H54 (cell line): ENCODE data around the gene UNC5B.

Experiments used
- DNase-seq: peaks from one replicate; pipeline ENCODE4 v3.0.0; 2011; ENCODE audit warnings: low spot score, mixed read lengths; ENCODE audit not compliant: insufficient read length
- FAIRE-seq: peaks from 3 replicates; lab custom pipeline; 2011; peaks lifted over from hg19 to GRCh38; lab: Jason Lieb, UNC
- POLR2A ChIP-seq: IDR thresholded peaks from 2 replicates; pipeline ENCODE4 v1.6.1; 2011; ENCODE audit warnings: low read depth, mild to moderate bottlenecking, low read length

The UNC5B gene

DNA sequence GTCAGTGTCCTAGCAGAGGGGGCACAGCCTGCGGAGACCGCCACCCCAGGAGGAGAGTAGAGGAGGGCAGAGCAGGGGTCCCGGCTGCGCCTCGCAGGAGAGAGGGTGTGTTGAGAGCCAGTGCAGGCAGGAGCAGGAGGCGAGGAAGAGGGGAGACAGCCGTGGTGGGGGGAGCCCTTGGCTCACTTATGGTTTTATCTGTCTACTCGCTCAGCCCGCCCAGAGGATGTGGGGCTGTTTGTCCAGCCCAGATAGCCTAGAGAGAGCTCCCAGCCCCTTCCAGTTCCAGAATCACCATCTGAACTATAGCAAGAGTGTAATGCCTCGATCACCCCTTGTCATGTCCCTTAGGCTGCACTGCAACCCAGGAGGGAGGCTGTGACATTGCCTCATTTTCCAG lies 133.3 kb downstream of the UNC5B start:
- FAIRE-seq (no peak), DNase-seq (no peak)
- TF ChIP-seq POLR2A = no peak

DNA sequence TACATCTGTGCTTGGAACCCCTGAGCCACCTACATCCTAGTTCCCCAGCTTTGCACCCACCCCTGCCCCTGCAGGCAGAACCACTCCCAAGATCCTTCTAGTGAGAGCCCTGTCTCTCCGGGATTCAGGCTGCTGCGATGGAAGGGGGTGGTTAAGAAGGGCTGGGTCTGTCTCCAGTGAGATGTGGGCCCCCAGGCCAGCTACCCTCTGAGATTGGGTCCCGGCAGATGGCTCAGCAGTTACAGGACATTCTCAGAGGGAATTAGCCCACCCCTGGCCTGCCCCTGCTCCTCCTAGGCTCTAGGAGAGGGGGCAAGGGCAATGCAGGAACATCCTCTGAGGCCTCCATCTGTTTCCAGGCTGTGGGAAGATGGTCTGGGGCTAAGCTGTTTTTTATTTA lies 134.4 kb downstream of the UNC5B start:
- no peak for DNase-seq
- FAIRE-seq = no peak
- no peak for TF ChIP-seq POLR2A

GRCh38 chr10:71347587-71348395 lies 135.4 kb downstream of the UNC5B start:
- no peak for FAIRE-seq
- no peak for TF ChIP-seq POLR2A
- DNase-seq = no peak

DNA sequence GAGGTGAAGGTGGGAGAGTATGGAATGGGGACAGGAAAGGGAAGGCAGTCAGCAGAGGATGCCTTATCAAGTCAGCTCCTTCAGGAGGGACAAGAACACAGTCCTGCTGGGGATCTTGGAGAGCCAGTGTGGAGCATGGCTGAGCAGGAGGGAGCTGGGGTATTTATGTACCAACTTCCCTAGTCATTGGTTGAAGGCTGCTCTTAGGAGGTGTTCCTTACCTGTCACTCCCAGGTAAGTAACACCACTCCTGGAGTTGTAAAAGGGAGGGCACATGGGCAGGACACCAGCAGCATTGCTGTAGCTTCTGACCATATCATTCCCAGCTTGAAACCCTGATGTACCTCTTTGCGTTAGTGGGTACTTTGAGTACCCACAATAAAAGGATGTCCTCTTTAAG lies 136.5 kb downstream of the UNC5B start:
- no peak for FAIRE-seq
- TF ChIP-seq POLR2A = no peak
- DNase-seq = no peak

DNA sequence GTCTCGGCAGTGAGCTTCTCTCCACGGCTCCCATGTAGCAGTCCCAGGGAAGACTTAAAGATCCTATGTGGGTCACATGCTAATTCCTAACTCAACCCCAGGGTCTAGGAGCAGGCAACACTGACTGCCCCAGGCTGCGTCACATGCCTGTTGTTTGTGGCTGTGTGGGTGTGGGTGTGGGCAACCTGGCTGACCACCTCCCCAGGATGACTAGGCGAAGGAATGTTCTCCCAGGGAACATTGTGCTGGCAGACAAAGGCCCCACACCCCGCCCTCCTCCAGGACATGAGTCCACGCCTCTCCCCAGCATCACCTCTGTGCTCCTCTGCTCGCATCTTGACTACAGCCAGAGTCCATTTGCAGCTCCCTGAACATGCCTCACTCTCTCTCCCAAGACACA lies 137.0 kb downstream of the UNC5B start:
- FAIRE-seq (no peak), DNase-seq (no peak)
- TF ChIP-seq POLR2A = no peak

DNA sequence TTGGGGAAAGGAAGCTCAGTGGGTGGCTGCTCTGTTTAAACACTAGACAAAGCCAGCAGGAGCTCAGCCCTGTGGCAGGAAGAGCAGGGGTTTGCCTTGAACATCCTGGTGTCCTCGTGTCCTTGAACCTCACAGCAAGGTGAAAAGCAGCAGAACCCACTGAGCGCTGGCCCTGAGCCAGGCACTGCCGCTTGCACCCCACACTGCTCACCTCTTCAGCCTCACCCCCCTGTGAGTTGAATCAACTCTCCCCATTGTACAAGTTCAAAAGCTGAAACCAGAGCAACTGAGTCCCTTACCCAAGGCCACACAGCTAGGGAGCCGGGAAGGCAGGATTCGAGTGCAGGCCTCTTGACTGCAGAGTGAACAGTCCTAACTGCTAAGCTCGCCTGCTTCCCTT lies 138.7 kb downstream of the UNC5B start:
- DNase-seq (no peak), FAIRE-seq (no peak)
- no peak for TF ChIP-seq POLR2A

- FAIRE-seq (no peak), DNase-seq (no peak)
- no peak for TF ChIP-seq POLR2A
Measured at GRCh38 chr10:71351628-71352319, 139.4 kb downstream of the UNC5B start.
